H1 (cell line): ENCODE data around the gene TRIM62. TPM values are rescaled to one million over a fixed set of nuclear protein-coding genes. Genes with fewer than 3 reads are reported as not detected.

Experiments used
- polyA plus RNA-seq, 7 experiments: library from polyadenylated mRNA; depleted of rRNA in 3 of 7; stranded (reverse) in 5 of 7; unstranded in 2 of 7; fragments of >200 nt in 5 of 7; fragments of 200-250 nt in 2 of 7; gene quantifications; 1 replicate in 5 of 7; 2 replicates in 1 of 7; 4 replicates in 1 of 7; pipeline versions ENCODE4 v1.2.1 to v1.2.3, GENCODE V29; 2011 to 2013; ENCODE audit warnings: missing spikeins in 2 of 7, mixed read lengths in 2 of 7
- total RNA-seq: library from RNA; stranded (reverse); fragmentation: NEBNext Ultra II Directional; extraction: Animal tissue kit (Norgen Biotek cat#: 25700); gene quantifications from 2 replicates; pipeline ENCODE4 v1.2.1, GENCODE V29; 2021
- TF ChIP-seq, protein P1 (sequence below): fragments of 300-600 bp; sonication (generic); IDR thresholded peaks from 2 replicates; pipeline ENCODE4 v1.7.1; 2012; ENCODE audit warnings: low read length, moderate library complexity, mild to moderate bottlenecking, inconsistent platforms; ENCODE audit not compliant: insufficient replicate concordance

TRIM62 gene
- total and polyA plus RNA-seq, 2 of the 8 experiments (the other 6 are each of a cell fraction or from before 2014, with no cell fraction given), result 6.3 to 10.8 TPM

DNA sequence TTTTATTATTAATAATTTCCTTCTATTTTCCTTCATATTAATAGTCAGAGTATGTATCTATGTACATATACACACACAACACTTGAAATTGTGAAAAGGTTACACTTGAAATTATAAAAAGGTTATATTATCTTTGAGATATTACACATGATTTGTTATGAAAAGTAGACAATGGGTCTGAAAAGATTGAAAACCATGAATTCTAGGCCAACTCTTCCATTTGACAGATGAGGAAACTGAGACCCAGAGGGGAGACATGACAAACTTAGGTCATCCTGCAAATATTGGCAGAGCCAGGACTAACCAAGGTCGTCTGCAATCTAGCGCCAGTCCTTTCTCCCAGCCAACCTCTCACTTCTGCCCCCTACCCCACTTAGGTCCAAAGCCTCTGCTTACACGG is 33.2 kb downstream of the TRIM62 start (continued):
- TF ChIP-seq, protein P1, sequence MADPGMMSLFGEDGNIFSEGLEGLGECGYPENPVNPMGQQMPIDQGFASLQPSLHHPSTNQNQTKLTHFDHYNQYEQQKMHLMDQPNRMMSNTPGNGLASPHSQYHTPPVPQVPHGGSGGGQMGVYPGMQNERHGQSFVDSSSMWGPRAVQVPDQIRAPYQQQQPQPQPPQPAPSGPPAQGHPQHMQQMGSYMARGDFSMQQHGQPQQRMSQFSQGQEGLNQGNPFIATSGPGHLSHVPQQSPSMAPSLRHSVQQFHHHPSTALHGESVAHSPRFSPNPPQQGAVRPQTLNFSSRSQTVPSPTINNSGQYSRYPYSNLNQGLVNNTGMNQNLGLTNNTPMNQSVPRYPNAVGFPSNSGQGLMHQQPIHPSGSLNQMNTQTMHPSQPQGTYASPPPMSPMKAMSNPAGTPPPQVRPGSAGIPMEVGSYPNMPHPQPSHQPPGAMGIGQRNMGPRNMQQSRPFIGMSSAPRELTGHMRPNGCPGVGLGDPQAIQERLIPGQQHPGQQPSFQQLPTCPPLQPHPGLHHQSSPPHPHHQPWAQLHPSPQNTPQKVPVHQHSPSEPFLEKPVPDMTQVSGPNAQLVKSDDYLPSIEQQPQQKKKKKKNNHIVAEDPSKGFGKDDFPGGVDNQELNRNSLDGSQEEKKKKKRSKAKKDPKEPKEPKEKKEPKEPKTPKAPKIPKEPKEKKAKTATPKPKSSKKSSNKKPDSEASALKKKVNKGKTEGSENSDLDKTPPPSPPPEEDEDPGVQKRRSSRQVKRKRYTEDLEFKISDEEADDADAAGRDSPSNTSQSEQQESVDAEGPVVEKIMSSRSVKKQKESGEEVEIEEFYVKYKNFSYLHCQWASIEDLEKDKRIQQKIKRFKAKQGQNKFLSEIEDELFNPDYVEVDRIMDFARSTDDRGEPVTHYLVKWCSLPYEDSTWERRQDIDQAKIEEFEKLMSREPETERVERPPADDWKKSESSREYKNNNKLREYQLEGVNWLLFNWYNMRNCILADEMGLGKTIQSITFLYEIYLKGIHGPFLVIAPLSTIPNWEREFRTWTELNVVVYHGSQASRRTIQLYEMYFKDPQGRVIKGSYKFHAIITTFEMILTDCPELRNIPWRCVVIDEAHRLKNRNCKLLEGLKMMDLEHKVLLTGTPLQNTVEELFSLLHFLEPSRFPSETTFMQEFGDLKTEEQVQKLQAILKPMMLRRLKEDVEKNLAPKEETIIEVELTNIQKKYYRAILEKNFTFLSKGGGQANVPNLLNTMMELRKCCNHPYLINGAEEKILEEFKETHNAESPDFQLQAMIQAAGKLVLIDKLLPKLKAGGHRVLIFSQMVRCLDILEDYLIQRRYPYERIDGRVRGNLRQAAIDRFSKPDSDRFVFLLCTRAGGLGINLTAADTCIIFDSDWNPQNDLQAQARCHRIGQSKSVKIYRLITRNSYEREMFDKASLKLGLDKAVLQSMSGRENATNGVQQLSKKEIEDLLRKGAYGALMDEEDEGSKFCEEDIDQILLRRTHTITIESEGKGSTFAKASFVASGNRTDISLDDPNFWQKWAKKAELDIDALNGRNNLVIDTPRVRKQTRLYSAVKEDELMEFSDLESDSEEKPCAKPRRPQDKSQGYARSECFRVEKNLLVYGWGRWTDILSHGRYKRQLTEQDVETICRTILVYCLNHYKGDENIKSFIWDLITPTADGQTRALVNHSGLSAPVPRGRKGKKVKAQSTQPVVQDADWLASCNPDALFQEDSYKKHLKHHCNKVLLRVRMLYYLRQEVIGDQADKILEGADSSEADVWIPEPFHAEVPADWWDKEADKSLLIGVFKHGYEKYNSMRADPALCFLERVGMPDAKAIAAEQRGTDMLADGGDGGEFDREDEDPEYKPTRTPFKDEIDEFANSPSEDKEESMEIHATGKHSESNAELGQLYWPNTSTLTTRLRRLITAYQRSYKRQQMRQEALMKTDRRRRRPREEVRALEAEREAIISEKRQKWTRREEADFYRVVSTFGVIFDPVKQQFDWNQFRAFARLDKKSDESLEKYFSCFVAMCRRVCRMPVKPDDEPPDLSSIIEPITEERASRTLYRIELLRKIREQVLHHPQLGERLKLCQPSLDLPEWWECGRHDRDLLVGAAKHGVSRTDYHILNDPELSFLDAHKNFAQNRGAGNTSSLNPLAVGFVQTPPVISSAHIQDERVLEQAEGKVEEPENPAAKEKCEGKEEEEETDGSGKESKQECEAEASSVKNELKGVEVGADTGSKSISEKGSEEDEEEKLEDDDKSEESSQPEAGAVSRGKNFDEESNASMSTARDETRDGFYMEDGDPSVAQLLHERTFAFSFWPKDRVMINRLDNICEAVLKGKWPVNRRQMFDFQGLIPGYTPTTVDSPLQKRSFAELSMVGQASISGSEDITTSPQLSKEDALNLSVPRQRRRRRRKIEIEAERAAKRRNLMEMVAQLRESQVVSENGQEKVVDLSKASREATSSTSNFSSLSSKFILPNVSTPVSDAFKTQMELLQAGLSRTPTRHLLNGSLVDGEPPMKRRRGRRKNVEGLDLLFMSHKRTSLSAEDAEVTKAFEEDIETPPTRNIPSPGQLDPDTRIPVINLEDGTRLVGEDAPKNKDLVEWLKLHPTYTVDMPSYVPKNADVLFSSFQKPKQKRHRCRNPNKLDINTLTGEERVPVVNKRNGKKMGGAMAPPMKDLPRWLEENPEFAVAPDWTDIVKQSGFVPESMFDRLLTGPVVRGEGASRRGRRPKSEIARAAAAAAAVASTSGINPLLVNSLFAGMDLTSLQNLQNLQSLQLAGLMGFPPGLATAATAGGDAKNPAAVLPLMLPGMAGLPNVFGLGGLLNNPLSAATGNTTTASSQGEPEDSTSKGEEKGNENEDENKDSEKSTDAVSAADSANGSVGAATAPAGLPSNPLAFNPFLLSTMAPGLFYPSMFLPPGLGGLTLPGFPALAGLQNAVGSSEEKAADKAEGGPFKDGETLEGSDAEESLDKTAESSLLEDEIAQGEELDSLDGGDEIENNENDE, result no peak
